ENCODE results near the gene TMEM74B.

The TMEM74B gene

DNA sequence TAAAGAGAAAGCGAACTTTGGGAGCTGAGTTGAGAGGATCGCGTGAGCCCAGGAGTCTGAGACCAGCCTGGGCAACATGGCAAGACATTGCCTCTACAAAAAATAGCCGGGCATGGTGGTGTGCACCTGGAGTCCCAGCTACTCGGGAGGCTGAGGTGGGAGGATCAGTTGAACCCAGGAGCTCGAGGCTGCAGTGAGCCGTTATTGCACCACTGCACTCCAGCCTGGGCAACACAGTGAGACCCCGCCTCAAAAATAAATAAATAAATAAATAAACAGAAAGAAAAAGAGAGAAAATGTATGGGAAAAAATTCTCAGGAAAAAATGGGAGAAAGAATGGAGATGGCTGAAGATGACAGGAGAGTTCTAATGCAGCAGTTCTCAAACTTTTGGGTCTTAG is 21.0 kb upstream of the TMEM74B start:
- no peak for DNase-seq (ENCODE audit: low spot score)
- FAIRE-seq, result no peak

DNA sequence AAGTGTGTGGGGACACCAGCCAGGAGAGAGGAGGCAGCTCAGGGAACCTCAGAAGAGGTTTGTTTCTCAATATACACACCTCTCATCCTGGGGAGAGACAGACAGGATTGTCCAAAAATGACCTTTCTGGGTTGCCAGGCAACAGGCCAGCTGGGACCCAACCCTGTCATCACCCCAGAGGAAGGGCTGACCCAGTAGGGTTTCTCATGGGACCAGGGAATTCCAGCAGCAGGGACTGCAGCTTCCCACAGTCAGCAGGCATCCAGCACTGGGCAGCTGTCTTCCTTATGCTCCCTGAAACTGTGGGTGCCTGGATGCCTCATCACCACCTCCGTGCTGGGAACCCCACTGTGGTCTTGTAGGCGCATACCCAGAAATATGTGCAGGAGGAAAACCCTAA is 19.8 kb upstream of the TMEM74B start:
- no peak for DNase-seq (ENCODE audit: low spot score)
- no peak for FAIRE-seq

GRCh38 chr20:1204113-1204512 is 19.3 kb upstream of the TMEM74B start:
- no peak for DNase-seq (ENCODE audit: low spot score)
- no peak for FAIRE-seq

GRCh38 chr20:1203630-1204029 is 18.8 kb upstream of the TMEM74B start:
- no peak for FAIRE-seq

GRCh38 chr20:1202762-1203504 is 18.2 kb upstream of the TMEM74B start, which contains the start of gene C20orf202:
Gene C20orf202 (plus strand): TSS chr20:1203454. CDS start chr20:1203586, 132 bp downstream.
- DNase-seq (ENCODE audit: low spot score) (no peak), FAIRE-seq (no peak)

More at GRCh38 chr20:1203630-1204029, 18.8 kb upstream of the TMEM74B start:
- no peak for DNase-seq (ENCODE audit: low spot score)

DNA sequence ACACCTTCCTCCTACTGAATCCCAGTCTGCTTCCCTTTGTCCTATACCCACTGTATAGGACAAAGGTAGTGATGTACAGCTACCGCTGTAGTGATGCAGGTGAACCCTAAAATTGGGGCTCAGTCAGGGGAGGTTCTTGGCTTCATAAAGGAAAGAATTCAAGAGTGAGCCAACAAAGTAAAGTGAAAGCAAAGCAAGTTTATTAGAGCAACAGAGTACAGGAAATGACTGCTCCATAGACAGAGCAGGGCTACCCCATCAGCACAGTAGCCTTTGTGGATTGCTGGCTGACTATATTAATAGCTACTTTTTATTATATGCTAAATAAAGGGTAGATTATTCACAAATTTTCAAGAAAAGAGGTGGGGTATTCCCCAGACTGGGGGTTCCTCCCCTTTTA is 15.2 kb upstream of the TMEM74B start:
- DNase-seq (ENCODE audit: low spot score) (no peak), FAIRE-seq (no peak)

DNA sequence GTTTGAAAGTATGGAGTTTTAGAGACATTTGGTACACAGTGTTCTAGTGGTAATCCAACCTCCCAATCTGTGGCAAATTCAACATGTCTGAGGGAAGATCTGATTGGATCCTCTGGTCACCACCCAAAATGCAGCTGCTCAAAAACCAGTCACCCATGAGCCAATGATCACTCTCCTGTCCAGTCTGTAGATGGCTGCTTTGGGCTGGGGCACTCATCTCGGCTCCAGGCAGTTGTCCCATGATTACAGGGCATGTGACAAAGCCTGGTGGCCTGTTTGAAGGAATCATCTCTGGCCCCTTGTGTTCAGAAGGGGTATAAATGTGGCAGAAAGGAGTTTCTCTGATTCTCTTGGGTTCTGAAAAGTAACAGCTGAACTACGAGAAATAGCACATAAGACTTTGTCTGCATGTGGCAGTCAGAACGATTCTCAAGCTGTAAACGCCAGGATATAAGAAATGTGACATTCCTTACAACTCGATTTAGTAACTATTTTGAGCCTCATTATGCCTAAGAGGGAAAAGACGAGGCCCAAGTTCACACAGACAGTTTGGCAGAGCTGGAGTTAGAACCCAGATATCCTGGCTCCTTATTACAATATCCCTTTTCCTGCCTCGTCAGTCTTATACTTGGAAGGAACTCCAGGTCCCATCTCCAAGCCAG is 14.6 kb upstream of the TMEM74B start:
- DNase-seq (ENCODE audit: low spot score) (no peak), FAIRE-seq (no peak)

GRCh38 chr20:1198751-1199150 is 14.0 kb upstream of the TMEM74B start:
- FAIRE-seq, result no peak

DNA sequence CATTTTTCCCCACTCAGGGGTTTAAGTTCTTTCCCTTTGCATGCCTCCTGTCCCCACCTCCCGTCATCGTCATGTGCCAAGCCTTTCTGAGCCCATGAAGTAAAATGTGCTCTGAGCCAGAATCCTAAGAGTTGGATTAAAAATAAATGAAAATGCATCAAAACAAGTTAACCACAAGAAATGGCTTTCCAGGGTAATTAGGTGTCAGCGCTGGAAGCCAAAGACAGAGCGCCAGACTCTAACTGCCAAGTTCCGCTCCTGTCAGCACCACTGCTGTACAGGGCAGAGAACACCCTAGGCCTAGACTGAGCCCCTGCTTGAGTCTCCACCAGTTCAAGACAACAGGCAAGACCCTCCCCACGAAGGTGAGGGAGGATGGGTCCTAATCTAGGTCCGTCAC is 13.0 kb upstream of the TMEM74B start:
- DNase-seq (ENCODE audit: low spot score) (no peak), FAIRE-seq (no peak)

More at GRCh38 chr20:1198751-1199150, 14.0 kb upstream of the TMEM74B start:
- no peak for DNase-seq (ENCODE audit: low spot score)

GRCh38 chr20:1196634-1197033 is 11.9 kb upstream of the TMEM74B start:
- DNase-seq (ENCODE audit: low spot score) (no peak), FAIRE-seq (no peak)

DNA sequence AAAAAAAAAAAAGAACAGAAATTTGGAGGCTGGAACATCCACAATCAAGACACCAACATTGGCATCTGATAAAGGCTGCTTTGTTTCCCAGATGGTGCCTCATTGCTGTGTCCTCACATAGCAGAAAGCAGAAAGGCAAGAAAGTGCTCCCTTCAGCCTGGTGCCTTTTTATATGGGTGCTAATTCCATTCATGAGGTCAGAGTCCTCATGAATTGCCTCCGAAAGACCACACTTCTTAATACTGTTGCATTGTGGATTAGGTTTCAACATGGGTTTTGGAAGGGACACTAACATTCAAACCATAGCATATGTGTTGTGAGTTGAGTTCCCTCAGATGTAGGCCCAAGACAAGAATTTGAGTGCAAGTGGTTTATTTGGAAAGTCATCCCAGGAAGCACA is 10.4 kb upstream of the TMEM74B start:
- FAIRE-seq (no peak), DNase-seq (ENCODE audit: low spot score) (no peak)

- DNase-seq (ENCODE audit: low spot score), result no peak
- no peak for FAIRE-seq
Observed at GRCh38 chr20:1191299-1191698, 6.5 kb upstream of the TMEM74B start.

- no peak for FAIRE-seq
Observed at GRCh38 chr20:1190847-1191246, 6.1 kb upstream of the TMEM74B start.

GRCh38 chr20:1189827-1190226 is 5.0 kb upstream of the TMEM74B start:
- no peak for DNase-seq (ENCODE audit: low spot score)
- FAIRE-seq, result no peak

More at GRCh38 chr20:1190847-1191246, 6.1 kb upstream of the TMEM74B start:
- no peak for DNase-seq (ENCODE audit: low spot score)

DNA sequence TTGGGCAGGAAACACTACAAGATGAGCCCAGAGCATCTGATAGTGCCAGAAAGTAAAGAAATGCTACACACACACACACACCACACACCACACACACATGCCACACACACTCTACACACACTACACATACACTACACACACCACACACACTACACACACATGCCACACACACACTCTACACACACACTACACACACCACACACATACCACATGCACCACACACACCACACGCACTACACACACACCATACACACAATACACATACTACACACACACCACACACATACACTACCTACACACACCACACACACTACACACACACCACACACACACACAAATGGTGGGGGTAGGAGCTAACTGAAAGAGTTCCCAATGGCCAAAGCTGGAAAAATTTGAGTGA is 3.6 kb upstream of the TMEM74B start:
- DNase-seq (ENCODE audit: low spot score) (no peak), FAIRE-seq (peak; percentile 98)

DNA sequence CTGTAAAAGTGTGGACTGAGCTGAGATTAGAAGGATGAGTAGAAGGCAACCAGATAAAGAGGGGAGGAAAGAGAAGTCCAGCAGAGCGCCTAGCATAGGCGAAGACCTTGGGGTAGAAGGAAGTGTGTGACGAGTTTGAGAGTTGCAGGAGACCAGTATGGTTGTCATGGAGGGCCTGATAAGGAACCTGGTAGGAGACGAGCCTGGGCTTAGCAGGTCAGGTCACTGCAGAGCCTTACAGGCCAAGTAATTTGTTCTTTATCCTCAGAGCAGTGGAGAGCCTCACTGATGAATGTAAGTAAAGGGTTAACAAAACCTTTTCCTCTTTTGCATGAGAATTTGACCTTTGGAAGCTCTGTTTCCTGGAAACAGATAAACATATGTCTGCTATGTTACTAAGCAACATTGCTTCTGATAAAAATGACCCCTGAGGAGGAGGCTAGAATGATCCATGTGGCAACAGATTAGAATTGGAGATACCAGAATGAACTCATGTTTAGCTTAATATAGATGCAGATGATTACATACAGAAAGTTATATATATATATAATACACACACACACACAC is 2.9 kb upstream of the TMEM74B start:
- FAIRE-seq (no peak), DNase-seq (ENCODE audit: low spot score) (no peak)

GRCh38 chr20:1186367-1186991 is 1.7 kb upstream of the TMEM74B start:
- FAIRE-seq (no peak), DNase-seq (ENCODE audit: low spot score) (no peak)

- DNase-seq (ENCODE audit: low spot score) (peak; percentile 84), FAIRE-seq (no peak)
Observed at GRCh38 chr20:1185790-1186334, 1.1 kb upstream of the TMEM74B start.

DNA sequence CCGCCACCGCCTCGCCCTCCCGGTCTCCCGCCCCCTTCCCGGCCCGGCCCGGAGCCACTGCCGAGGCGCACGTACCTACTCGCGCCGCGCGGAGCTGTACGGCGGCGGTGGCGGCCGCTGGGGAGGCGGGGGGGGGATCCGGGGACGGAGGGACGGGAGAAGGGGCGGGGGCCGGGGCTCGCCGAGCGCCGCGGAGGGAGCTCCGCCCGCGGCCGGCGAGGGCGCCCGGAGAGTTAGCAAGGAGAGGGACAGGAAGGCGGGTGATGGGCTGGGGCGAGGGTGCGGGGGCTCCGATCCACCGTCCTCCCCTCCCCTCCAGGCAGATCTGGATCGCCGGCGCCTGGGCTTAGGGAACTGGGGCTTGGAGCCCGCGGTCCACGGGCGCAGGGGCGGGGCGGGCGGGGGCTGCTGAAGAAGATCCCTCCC is 548 bp upstream of the TMEM74B start:
- DNase-seq (ENCODE audit: low spot score) (peak; percentile 64), FAIRE-seq (no peak)

DNA sequence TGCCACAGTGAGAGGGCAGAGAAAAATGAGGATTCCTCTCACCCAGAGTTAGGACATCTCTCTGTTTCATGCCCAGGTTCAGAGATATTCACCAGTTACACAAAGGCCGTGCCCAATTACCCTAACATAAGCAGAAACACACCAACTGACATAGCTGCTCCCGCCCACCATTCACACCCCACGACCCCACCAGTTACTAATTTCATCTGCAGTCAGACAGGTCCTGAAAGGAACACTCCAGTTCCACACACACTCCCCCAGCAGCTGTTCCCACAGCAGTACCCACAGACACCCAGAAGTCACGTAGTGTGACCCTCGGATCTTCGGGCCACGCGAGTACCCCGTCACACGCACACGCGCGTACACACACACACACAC is 532 bp downstream of the TMEM74B start:
- FAIRE-seq, result peak; percentile 69
- DNase-seq (ENCODE audit: low spot score), result no peak

- FAIRE-seq (no peak), DNase-seq (ENCODE audit: low spot score) (no peak)
Observed at GRCh38 chr20:1183153-1183552, 1.6 kb downstream of the TMEM74B start.

DNA sequence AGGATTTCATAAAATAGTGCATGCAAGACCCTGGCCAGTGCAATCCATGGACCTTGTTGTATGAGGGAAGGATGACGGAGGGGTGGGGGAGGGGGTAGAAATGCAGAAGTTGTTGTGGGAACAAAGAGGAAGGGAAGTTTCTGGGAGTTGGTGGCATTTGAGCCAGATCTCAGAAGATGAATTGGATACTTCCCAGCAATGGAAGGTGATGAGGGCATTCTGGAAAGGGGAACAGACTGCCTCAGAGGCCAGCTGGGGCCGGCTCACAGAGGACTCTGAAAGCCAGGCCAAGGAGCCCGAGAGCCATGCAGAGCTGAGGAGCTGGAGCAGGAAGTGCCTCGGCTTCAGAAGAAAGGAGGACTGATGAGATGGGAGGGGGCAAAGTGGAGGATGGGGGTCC is 2.7 kb downstream of the TMEM74B start:
- no peak for FAIRE-seq

More for the DNA sequence above, 2.7 kb downstream of the TMEM74B start:
- no peak for DNase-seq (ENCODE audit: low spot score)
